ENCODE data around the gene SLC30A10.

DNA sequence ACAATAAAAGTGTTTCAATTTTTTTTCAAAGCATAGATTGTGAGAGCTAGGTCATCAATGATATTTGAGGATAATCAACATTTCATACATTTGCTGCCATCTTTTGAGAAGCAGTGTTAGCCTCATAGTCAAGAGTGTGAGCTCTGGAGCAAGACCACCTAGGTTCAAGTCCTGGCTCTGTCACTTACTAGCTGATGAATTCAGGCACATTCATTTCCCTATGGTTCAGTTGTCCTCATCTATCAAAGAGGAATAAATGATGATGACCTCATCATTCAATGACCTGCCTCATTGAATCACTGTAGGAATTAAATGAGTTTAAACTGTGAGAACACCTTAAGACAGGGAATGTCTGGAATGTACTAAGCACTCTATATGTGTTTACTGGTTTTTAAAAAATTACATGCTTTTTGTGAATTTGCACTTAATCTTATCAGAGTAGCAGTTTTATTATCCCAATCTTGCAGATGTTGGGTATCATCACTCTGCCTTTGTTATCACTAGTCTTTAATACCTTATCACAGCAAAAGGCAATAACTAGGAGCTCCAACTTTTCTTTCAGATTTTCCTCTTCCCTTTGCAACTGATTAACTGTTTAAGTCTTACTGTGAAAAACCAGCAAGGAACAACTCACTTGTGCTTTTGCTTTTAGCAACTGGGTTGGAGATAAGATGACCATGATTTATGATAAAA lies 47.4 kb downstream of the SLC30A10 start:
- TF ChIP-seq CTCF (IDR thresholded peaks at IDR 0.05) = no peak
- no peak for TF ChIP-seq EZH2phosphoT487 (IDR thresholded peaks at IDR 0.05)
- no peak for TF ChIP-seq EZH2 (IDR thresholded peaks at IDR 0.05)
